ENCODE results near the gene PRKAR2B.

The PRKAR2B gene

GRCh38 chr7:107044347-107045194 lies at the start of gene PRKAR2B:
Gene PRKAR2B, plus strand, starts transcription at chr7:107044705. Its CDS starts 203 bp downstream, at chr7:107044908.
- peak; percentile 30 for DNase-seq

- DNase-seq = no peak
Measured at GRCh38 chr7:106994833-106995232, 49.7 kb upstream of the PRKAR2B start.

- DNase-seq = no peak
Measured at GRCh38 chr7:106997487-106998271, 46.8 kb upstream of the PRKAR2B start.

GRCh38 chr7:106999023-106999422 lies 45.5 kb upstream of the PRKAR2B start:
- DNase-seq = no peak

- DNase-seq = no peak
Measured at GRCh38 chr7:107001490-107001889, 43.0 kb upstream of the PRKAR2B start.

GRCh38 chr7:107002126-107002525 lies 42.4 kb upstream of the PRKAR2B start:
- no peak for DNase-seq

- DNase-seq = no peak
Measured at GRCh38 chr7:107002529-107002998, 41.9 kb upstream of the PRKAR2B start.

- DNase-seq = no peak
Measured at GRCh38 chr7:107007007-107007891, 37.3 kb upstream of the PRKAR2B start.

GRCh38 chr7:107007892-107008287 lies 36.6 kb upstream of the PRKAR2B start:
- DNase-seq = no peak

- no peak for DNase-seq
Measured at GRCh38 chr7:107009846-107010203, 34.7 kb upstream of the PRKAR2B start.

- DNase-seq = no peak
Measured at GRCh38 chr7:107012691-107013090, 31.8 kb upstream of the PRKAR2B start.

GRCh38 chr7:107014387-107015023 lies 30.0 kb upstream of the PRKAR2B start:
- no peak for DNase-seq

- no peak for DNase-seq
Measured at GRCh38 chr7:107016312-107016711, 28.2 kb upstream of the PRKAR2B start.

- DNase-seq = no peak
Measured at GRCh38 chr7:107017965-107018719, 26.4 kb upstream of the PRKAR2B start.

- DNase-seq = no peak
Measured at GRCh38 chr7:107020400-107020799, 24.1 kb upstream of the PRKAR2B start.

GRCh38 chr7:107021600-107021999 lies 22.9 kb upstream of the PRKAR2B start:
- DNase-seq = no peak

- DNase-seq = no peak
Measured at GRCh38 chr7:107023522-107024151, 20.9 kb upstream of the PRKAR2B start.

- DNase-seq = no peak
Measured at GRCh38 chr7:107024906-107025305, 19.6 kb upstream of the PRKAR2B start.

- DNase-seq = no peak
Measured at GRCh38 chr7:107025449-107026103, 18.9 kb upstream of the PRKAR2B start.

GRCh38 chr7:107026166-107026565 lies 18.3 kb upstream of the PRKAR2B start:
- no peak for DNase-seq

- DNase-seq = no peak
Measured at GRCh38 chr7:107027208-107027607, 17.3 kb upstream of the PRKAR2B start.
